ENCODE data around the gene KIAA0232.

GRCh38 chr4:6765703-6766102 lies 16.8 kb upstream of the KIAA0232 start:
- TF ChIP-seq CTCF (IDR thresholded peaks at IDR 0.05; ENCODE audit: poor library complexity) = no peak
- no peak for TF ChIP-seq EZH2 (IDR thresholded peaks at IDR 0.05; ENCODE audit: borderline replicate concordance)
- no peak for TF ChIP-seq EZH2phosphoT487 (IDR thresholded peaks at IDR 0.05; ENCODE audit: low read depth, severe bottlenecking, unreplicated experiment)
